GM12864 (cell line): ENCODE results near the gene MB.

Source experiments
- DNase-seq: peaks from one replicate; pipeline ENCODE4 v3.0.0-alpha.2; 2011; ENCODE audit warnings: low read depth
- H3K4me3 ChIP-seq: 2 replicates; pipeline ENCODE4 v1.5.1; 2011; ENCODE audit warnings: mild to moderate bottlenecking, low read depth, low read length, control low read depth
- CTCF ChIP-seq: IDR thresholded peaks from 2 replicates; pipeline ENCODE4 v1.5.1; 2011; ENCODE audit warnings: low read depth, mild to moderate bottlenecking, moderate library complexity, low read length, control low read depth, inconsistent platforms; ENCODE audit errors: missing control alignments

The MB gene

GRCh38 chr22:35576671-35577070 is 40.5 kb downstream of the MB start:
- TF ChIP-seq CTCF, result no peak
- no peak for DNase-seq
- no peak overlapping the region for H3K4me3 ChIP-seq

GRCh38 chr22:35575116-35575748 is 41.9 kb downstream of the MB start:
- no peak overlapping the region for H3K4me3 ChIP-seq
- TF ChIP-seq CTCF, result no peak
- DNase-seq, result no peak

DNA sequence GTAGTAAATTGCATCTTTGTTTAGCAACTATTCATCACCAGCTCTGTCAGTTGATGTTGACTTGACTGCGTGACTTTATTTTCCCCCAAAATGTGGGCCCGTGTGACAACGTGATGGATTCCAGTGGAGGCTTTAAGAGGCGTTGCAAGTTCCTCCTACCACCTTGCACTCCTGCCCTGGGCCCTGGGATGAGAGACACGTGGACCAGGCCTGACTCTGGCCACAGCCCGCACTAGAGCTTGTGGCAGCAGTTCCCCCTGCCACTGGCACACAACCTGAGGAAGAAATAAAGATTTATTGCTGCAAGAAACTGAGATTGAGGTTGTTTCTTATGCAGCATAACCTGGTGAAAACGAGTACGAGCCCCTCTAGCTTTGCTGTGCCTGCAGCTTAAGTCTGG is 44.6 kb downstream of the MB start:
- no peak for TF ChIP-seq CTCF
- no peak for DNase-seq

GRCh38 chr22:35570686-35571194 is 46.4 kb downstream of the MB start:
- TF ChIP-seq CTCF, result no peak
- DNase-seq, result no peak
- no peak overlapping the region for H3K4me3 ChIP-seq

More for the DNA sequence above, 44.6 kb downstream of the MB start:
- H3K4me3 ChIP-seq, result no peak overlapping the region

- TF ChIP-seq CTCF, result no peak
- no peak for DNase-seq
- no peak overlapping the region for H3K4me3 ChIP-seq
These were observed 47.2 kb downstream of the MB start for GRCh38 chr22:35569916-35570315.

GRCh38 chr22:35568751-35569739 is 48.1 kb downstream of the MB start:
- TF ChIP-seq CTCF, result no peak
- DNase-seq, result no peak
- no peak overlapping the region for H3K4me3 ChIP-seq
